Stimulated activated CD8-positive, alpha-beta memory T cell treated with anti-CD3 and anti-CD28 coated beads, Interleukin-2, amount 100 ng/mL, for 1 hour (primary cell): Measurements from ENCODE around the gene XIRP2.

ENCODE experiments used
- DNase-seq, 2 donors: peaks; one replicate each; pipeline ENCODE4 v3.0.0-alpha.2; 2020; ENCODE audit warnings: low read depth in 2 of 2

Gene XIRP2

DNA sequence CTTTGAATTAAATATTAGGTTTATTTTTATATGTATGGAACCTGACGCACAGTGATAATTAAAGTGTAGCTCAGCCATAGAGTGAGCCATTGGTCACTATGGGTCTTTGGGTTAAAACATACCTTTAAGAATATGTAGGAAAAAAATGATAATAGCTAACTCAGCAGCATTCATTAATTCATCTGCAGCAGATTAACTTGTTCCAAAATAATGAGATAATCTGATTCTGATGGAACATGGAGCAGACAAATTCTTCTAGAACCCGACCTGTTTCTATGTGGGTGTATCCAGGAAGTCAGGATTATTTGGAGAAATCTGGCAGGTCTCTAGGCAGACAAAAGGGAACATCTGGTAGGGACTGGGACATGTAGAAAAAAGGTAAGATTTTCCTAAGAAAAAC, at the start of gene XIRP2:
Gene XIRP2, plus strand, starts transcription at position 301 of the 400 bp plus-strand sequence. CDS start 15,003 bp downstream, outside the sequence.
- no peak for DNase-seq

- no peak for DNase-seq
Measured at GRCh38 chr2:166841152-166841551, 47.1 kb upstream of the XIRP2 start.

- no peak for DNase-seq
Measured at GRCh38 chr2:166841679-166842078, 46.6 kb upstream of the XIRP2 start.

- no peak for DNase-seq
Measured at GRCh38 chr2:166844111-166844510, 44.2 kb upstream of the XIRP2 start.

- DNase-seq: no peak
Measured at GRCh38 chr2:166862468-166863132, 25.7 kb upstream of the XIRP2 start.

- no peak for DNase-seq
Measured at GRCh38 chr2:166867874-166868514, 20.3 kb upstream of the XIRP2 start.

- no peak for DNase-seq
Measured at GRCh38 chr2:166870346-166870745, 17.9 kb upstream of the XIRP2 start.

GRCh38 chr2:166881177-166881576, 7.1 kb upstream of the XIRP2 start:
- DNase-seq: no peak

- DNase-seq: no peak
Measured at GRCh38 chr2:166882851-166883250, 5.4 kb upstream of the XIRP2 start.

GRCh38 chr2:166891727-166892126, 3.4 kb downstream of the XIRP2 start:
- DNase-seq: no peak

- DNase-seq: no peak
Measured at GRCh38 chr2:166892397-166892796, 4.1 kb downstream of the XIRP2 start.

DNA sequence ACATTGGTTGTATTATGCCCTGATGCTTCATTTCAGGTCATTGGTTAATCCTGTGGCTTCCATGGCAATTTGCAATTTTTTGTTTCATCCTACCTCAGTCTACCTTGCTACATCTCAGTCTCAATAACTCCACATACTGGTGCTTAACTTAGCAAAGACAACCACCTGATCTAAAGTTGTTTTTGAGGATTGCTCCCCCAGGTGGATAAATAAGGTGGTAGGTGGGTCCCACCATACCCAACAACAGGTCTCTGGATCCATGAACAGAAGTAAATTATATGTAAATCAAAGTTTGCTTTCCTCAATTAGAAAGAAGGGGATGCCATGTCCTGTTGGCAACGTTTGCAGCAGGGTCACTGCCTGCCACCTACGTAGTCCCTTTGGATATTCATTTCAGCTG, 7.0 kb downstream of the XIRP2 start:
- DNase-seq: no peak

- no peak for DNase-seq
Measured at GRCh38 chr2:166897666-166898065, 9.4 kb downstream of the XIRP2 start.

DNA sequence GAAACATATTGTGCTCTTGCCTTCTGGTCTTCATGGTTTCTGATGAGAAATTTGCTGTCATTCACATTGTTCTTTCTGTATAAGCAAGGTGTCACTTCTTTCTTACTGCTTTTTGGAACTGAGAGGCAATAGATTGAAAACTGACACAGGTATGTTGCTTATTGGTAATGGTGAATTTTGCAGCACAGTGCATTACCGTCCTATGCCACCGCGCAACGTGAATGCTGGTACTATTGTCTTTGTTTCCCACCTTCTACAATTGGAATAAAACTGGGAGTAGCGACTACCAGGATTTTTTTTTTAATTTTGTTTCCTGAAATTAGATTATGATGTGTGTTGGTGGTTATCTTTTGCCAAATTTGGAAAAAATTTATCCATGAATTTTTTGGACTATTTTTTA, 11.4 kb downstream of the XIRP2 start:
- no peak for DNase-seq

GRCh38 chr2:166900700-166901099, 12.4 kb downstream of the XIRP2 start:
- no peak for DNase-seq

DNA sequence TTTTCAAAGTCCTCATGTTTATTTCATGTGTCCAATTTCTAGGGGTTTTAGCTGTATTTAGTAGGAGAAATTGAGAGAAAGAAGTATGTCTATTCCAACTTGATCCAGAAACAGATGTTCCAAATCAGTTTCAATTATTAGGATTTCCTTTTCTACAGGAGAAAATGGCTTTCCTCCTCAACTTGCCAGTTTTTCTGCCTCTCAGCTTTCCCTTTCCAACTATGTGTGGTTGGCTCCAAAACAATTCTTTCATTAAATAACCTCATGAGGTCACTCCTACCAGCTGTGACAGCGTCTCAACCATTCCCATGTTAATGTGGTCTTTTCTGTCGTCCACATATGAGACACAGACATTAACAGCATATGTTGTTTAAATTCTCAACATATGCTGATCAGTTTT, 13.1 kb downstream of the XIRP2 start:
- DNase-seq: no peak

GRCh38 chr2:166916987-166917386, 28.7 kb downstream of the XIRP2 start:
- DNase-seq: no peak

GRCh38 chr2:166917415-166917814, 29.1 kb downstream of the XIRP2 start:
- no peak for DNase-seq

GRCh38 chr2:166921261-166921896, 33.1 kb downstream of the XIRP2 start:
- no peak for DNase-seq

- no peak for DNase-seq
Measured at GRCh38 chr2:166924967-166925366, 36.7 kb downstream of the XIRP2 start.

GRCh38 chr2:166926657-166927056, 38.4 kb downstream of the XIRP2 start:
- no peak for DNase-seq

- DNase-seq: no peak
Measured at GRCh38 chr2:166932032-166932431, 43.8 kb downstream of the XIRP2 start.

GRCh38 chr2:166934817-166935216, 46.5 kb downstream of the XIRP2 start:
- DNase-seq: no peak
